DMS114 treated with DMSO at 0.1 percent for 48 hours (cell line): Measurements from ENCODE around the gene GNG2.

ENCODE experiments used
- DNase-seq: peaks from one replicate; lab custom pipeline; 2025; ENCODE audit not compliant: unreplicated experiment; lab: John Stamatoyannopoulos, UW

GNG2 gene

GRCh38 chr14:51855234-51855633 lies 5.2 kb upstream of the GNG2 start:
- no peak for DNase-seq

DNA sequence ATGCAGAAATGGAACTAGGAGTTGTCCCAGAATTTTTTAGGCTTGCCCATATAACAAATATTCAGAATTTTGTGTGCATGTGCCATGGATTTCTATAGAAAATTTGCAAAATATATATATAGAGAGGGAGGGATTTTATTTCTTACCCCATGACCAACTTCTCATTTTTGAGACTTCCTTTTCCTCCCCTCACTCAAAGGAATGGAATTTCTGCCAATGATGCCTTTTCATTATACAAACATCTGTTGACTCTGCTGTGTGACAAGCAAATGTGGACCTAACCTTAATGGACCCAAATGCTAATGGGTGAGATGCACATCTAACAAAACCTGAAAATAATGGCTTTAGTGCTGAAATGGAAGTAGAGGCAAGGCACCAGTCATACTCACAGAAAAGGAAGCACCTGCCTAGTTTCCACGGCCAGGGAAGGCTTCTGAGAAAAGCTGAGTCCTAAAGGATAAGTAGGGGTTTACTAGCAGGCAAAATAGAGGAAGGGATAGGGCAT lies 3.6 kb upstream of the GNG2 start:
- DNase-seq, result no peak

DNA sequence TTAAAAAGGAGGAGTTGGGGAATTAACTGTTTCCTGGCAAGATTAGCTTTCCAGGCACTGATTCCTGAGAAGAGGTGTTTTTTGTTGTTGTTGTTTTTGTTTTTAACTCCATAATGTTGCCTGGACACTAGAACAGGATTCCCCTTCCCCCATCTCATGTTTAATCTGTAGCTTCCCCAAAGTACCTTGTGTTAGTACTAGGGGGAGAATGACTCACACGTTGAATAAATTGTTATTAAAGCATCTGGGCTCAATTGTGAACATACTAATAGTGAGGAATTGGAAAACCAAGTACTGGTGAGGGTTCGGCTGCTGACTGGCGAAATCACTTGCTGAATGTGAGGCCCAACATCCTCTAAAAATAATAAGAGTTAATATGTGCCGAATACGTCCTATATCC lies 1.3 kb upstream of the GNG2 start:
- DNase-seq, result no peak

DNA sequence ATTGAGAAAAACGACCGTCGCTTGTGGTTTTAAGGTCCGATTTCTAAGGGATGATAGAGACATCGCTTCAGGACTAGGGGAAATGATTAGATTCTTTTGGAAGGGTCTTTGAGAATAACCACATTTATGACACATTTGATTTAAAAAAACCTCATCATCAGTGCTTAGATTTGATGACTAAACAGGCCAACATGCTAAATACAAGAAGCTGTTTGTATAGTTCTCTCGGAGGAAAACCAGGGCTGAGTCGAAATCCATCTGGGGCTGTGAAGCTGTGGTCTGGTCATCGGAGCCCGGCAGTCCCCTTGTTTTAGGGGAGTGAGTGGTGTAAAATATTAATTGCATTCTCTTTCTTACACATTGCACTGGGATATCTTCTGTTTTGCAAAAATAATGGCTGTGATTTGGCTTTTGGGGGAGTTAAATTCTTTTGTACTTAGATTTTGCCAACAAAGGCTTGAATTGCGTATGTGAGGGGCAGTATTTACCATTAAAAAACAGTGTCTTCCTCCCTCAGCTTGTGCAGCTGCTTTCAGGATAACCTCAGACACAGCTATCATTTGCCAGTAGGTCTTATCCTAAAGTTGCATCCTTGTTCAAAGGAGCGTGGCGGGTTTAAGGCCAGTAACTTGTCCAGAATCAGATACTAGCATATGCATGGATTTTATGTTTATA lies 550 bp downstream of the GNG2 start:
- no peak for DNase-seq

DNA sequence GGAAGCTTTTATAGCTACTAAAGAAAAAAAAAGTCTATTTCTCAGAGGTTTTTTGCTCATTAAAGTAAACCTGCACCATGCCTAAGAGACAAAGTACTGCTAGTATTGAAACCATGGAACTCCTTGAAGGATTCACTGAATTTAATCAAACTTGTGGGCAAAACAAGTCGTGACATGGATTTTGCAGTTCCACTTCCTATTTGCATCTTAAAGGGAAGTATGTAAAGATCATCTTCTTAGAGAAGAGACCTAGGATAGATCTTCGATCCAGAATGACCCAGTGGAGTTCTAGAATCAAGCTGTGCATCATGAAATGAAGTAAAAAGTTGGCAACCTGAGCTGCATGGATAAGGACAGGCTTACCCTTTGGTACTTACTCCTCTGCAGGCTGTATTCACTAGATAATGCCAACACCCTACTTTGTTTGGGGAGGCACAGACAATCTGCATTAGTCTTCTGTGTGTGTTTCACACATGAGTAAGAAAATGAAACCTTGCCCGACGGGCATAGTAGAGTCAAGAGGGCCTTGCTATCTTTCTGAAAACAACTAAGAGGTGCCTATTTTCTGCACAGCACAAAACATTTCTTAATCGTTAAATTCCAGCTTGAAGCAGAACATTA lies 1.9 kb downstream of the GNG2 start:
- DNase-seq, result no peak

DNA sequence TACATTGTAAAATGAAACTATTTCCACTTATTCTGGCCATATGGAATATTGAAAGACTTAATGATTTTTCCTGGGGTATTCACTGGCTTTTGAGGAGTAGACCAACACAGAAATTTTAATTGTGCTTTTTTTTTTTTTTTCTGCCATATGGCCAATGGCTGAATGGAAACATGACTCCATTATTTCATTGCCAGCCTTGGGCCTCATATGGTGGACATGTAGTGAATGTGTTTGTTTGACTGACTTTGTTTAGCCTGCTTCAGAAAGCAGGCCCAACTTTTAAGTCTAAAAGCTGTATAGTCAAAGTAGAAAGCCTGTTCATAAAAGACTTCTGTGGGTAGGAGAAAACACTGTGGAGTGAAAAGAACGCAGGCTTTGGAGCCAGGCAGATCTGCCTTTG lies 2.4 kb downstream of the GNG2 start:
- no peak for DNase-seq

- no peak for DNase-seq
These were observed 5.7 kb downstream of the GNG2 start for GRCh38 chr14:51865953-51866747.

- DNase-seq, result no peak
These were observed 7.3 kb downstream of the GNG2 start for GRCh38 chr14:51867741-51868140.

DNA sequence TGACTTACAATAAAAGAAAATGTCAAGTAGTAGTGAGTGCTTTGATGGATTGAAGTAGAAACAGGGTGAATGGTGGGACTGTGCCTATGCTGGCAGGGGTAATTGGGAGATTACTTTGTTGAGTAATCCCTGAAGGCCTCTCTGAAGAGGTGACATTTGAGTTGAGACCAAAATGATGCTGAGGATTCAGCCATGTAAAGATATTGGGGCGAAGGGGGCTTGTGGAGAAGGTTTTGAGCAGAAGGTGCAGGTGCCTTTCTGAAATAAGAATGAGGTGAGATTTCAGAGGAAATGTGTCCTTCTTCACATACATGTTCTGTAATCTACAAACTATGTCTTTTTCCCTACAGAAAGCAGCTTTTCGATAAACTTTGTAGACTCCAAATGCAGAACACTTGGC lies 8.0 kb downstream of the GNG2 start:
- DNase-seq, result no peak

GRCh38 chr14:51869411-51870100 lies 9.1 kb downstream of the GNG2 start:
- DNase-seq, result no peak

DNA sequence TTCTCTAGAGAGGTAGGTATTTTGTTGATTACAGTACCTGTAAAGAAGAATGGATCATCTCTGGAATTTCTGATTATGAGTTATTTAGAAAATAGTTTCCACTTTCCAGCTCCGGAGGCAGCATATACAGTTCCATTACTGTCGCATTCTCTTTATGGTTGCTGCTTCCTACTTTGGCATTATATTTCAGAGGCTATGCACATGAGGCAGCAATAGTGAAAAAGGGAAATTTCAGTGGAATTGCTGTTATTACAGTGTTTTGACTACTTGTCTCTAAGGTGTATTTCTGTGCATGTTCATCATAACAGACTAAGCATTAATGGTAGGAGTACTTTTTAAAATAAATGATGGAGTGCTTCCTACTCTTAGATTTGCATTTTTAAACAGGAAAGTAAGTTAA lies 10.2 kb downstream of the GNG2 start:
- DNase-seq, result no peak

- no peak for DNase-seq
These were observed 11.4 kb downstream of the GNG2 start for GRCh38 chr14:51871846-51872245.

- no peak for DNase-seq
These were observed 12.0 kb downstream of the GNG2 start for GRCh38 chr14:51872396-51872795.

DNA sequence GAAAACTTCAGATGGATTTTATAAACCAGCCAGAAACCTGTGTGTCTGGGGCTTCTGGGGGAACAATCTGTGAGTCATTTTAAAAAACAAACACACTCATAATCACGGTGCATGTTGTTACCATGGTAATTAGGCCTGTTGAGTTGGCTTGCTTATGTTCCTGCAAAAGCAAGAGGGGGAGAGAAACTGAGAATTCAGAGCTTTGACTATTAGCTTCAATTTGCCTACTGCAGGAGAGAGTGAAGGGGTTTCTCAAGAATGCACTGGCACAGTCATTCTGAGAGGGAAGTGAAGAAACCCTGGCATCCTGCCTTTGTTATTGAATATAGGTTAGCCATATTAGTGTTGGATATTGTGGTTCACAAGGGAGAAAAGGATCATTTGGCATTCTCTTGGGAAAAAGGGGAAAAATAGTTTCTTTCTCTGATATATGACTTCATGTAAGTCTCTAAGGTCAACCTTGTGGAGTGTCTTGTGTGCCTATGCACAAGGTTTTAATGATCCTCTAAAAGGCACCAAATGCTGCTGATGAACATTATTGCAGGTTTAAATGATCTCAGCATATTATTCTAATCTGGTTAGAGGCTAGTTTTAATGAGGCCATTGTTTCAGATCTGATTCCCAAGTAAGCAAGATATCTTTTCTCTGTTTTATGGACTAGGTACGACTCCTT lies 12.9 kb downstream of the GNG2 start:
- no peak for DNase-seq

DNA sequence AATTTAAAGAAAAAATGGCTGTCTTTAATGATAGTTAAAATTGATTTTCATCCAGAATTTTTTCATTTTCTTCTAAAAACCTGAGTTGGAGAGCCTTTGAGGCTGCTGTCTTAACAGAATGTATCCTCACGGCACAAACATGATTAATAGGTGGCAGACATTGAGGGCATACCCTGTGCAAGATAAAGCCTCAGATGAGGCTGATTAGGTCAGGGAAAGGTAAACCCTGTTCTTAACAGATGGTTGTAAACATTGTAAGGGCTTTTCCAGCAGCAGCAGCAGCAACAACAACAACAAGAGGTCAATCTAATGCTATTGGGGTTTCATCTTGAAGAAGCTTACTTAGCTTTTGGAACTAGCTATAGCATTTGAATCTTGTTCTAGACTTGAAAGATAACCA lies 17.4 kb downstream of the GNG2 start:
- no peak for DNase-seq

- no peak for DNase-seq
These were observed 18.8 kb downstream of the GNG2 start for GRCh38 chr14:51879170-51879569.

- no peak for DNase-seq
These were observed 20.6 kb downstream of the GNG2 start for GRCh38 chr14:51880835-51881580.

- DNase-seq, result no peak
These were observed 21.2 kb downstream of the GNG2 start for GRCh38 chr14:51881636-51882035.

- DNase-seq, result no peak
These were observed 22.8 kb downstream of the GNG2 start for GRCh38 chr14:51883232-51883631.
